A549 (cell line): ENCODE measurements around the gene CENPL. TPM values are rescaled to one million over a fixed set of nuclear protein-coding genes. Genes with fewer than 3 reads are reported as not detected.
"Not testable (repeated sequence)": the region's sequence is repeated elsewhere in the genome, so short reads cannot be mapped to it uniquely, and the experiment has no call there.

ENCODE experiments used
- ATAC-seq, 2 experiments: fragments of 200-7000 bp in 1 of 2; fragments of >200 bp in 1 of 2; cut with Nextera tagmentation in 1 of 2; cut with Tn5 transposase in 1 of 2; 3 replicates each; pipeline versions ENCODE4 v1.8.0 to v1.9.1; 2018 to 2020; ENCODE audit warnings: mild to moderate bottlenecking in 1 of 2, moderate library complexity in 1 of 2
- CTCF ChIA-PET: fragments of 300-600 bp; sonication (Branson Sonifier 250); formaldehyde crosslinking; extraction: SDS; loops from one replicate; lab custom pipeline; 2021; ENCODE audit warnings: antibody characterized with exemption, inconsistent platforms; lab: Yijun Ruan, JAX
- POLR2A ChIA-PET: fragments of 350-600 bp; formaldehyde crosslinking; extraction: SDS; loops from one replicate; lab custom pipeline; 2021; ENCODE audit warnings: antibody characterized with exemption, inconsistent platforms; lab: Yijun Ruan, JAX
- DNase-seq, 2 experiments: peaks; one replicate each; pipeline versions ENCODE4 v3.0.0 to v3.0.0-alpha.2; 2011 to 2016; ENCODE audit warnings: low read depth in 1 of 2, low spot score in 1 of 2
- FAIRE-seq: peaks from 2 replicates; lab custom pipeline; 2011; peaks lifted over from hg19 to GRCh38; lab: Jason Lieb, UNC
- H3K27ac ChIP-seq, 2 experiments: fragments of >200 bp; sonication (Bioruptor Twin); formaldehyde crosslinking; 3 replicates each; pipeline ENCODE4 v1.5.1; 2016 to 2017
- H3K4me1 ChIP-seq: fragments of >200 bp; sonication (Bioruptor Twin); formaldehyde crosslinking; 3 replicates; pipeline ENCODE4 v1.6.1; 2016
- H3K4me2 ChIP-seq: fragments of >200 bp; sonication (Bioruptor Twin); formaldehyde crosslinking; 3 replicates; pipeline ENCODE4 v1.6.1; 2016
- H3K4me3 ChIP-seq: fragments of >200 bp; sonication (Bioruptor Twin); formaldehyde crosslinking; 3 replicates; pipeline ENCODE4 v1.5.1; 2016
- H3K9me3 ChIP-seq: fragments of >200 bp; sonication (Bioruptor Twin); formaldehyde crosslinking; 3 replicates; pipeline ENCODE4 v1.6.1; 2016
- CBX2 ChIP-seq: fragments of 200-600 bp; sonication (generic); IDR thresholded peaks from 2 replicates; pipeline ENCODE4 v1.6.1; 2016; ENCODE audit warnings: low read depth, mild to moderate bottlenecking, borderline replicate concordance
- CHD4 ChIP-seq: fragments of 200-600 bp; sonication (generic); IDR thresholded peaks from 2 replicates; pipeline ENCODE4 v1.6.1; 2016; ENCODE audit warnings: antibody characterized with exemption, mild to moderate bottlenecking, borderline replicate concordance
- E2F6 ChIP-seq: IDR thresholded peaks from 2 replicates; pipeline ENCODE4 v1.6.1; 2012; ENCODE audit warnings: low read depth, borderline replicate concordance
- EHF ChIP-seq: fragments of 250-450 bp; sonication (Bioruptor Pico); IDR thresholded peaks from 2 replicates; pipeline ENCODE4 v1.5.0; 2020; ENCODE audit warnings: mild to moderate bottlenecking
- EHMT2 ChIP-seq: fragments of 200-600 bp; sonication (generic); IDR thresholded peaks from 2 replicates; pipeline ENCODE4 v1.6.1; 2016; ENCODE audit warnings: antibody characterized with exemption, low read depth, mild to moderate bottlenecking, moderate library complexity
- ELK1 ChIP-seq: fragments of 150-350 bp; IDR thresholded peaks from 2 replicates; pipeline ENCODE4 v1.6.1; 2014; ENCODE audit warnings: low read depth, mild to moderate bottlenecking, low read length
- HDAC2 ChIP-seq: fragments of 200-600 bp; sonication (generic); IDR thresholded peaks from 2 replicates; pipeline ENCODE4 v1.6.1; 2016
- HMGXB4 ChIP-seq: fragments of 250-450 bp; sonication (Bioruptor Pico); IDR thresholded peaks from 2 replicates; pipeline ENCODE4 v1.5.0; 2021; ENCODE audit warnings: mild to moderate bottlenecking, moderate library complexity, borderline replicate concordance
- HOXA7 ChIP-seq: fragments of 250-450 bp; sonication (Bioruptor Pico); IDR thresholded peaks from 2 replicates; pipeline ENCODE4 v1.5.0; 2020; ENCODE audit warnings: mild to moderate bottlenecking, moderate library complexity
- HOXB13 ChIP-seq: fragments of 250-450 bp; sonication (Bioruptor Pico); IDR thresholded peaks from 2 replicates; pipeline ENCODE4 v1.5.0; 2020; ENCODE audit warnings: low read depth, mild to moderate bottlenecking, moderate library complexity
- HOXB5 ChIP-seq: fragments of 250-450 bp; sonication (Bioruptor Pico); IDR thresholded peaks from 2 replicates; pipeline ENCODE4 v1.5.0; 2020; ENCODE audit warnings: mild to moderate bottlenecking, moderate library complexity
- KDM5A ChIP-seq: fragments of 200-600 bp; sonication (generic); IDR thresholded peaks from 2 replicates; pipeline ENCODE4 v1.6.1; 2016; ENCODE audit warnings: antibody characterized with exemption, mild to moderate bottlenecking
- MAFK ChIP-seq: fragments of 450-650 bp; IDR thresholded peaks from 2 replicates; pipeline ENCODE4 v1.6.1; 2014; ENCODE audit not compliant: partially characterized antibody
- MYC ChIP-seq: IDR thresholded peaks from 2 replicates; pipeline ENCODE4 v1.6.1; 2012; ENCODE audit warnings: mild to moderate bottlenecking, inconsistent platforms, low read length, improper control_type of control experiment, borderline replicate concordance
- NPAS2 ChIP-seq: fragments of 250-450 bp; sonication (Bioruptor Pico); IDR thresholded peaks from 2 replicates; pipeline ENCODE4 v1.8.0; 2022; ENCODE audit warnings: mild to moderate bottlenecking, moderate library complexity, borderline replicate concordance
- POLR2AphosphoS2 ChIP-seq: conservative IDR thresholded peaks from 2 replicates; pipeline ENCODE4 v1.6.1; 2012; ENCODE audit warnings: low read length, improper control_type of control experiment, inconsistent platforms
- RCOR1 ChIP-seq: fragments of 150-350 bp; IDR thresholded peaks from 2 replicates; pipeline ENCODE4 v1.6.1; 2014; ENCODE audit warnings: antibody characterized with exemption, low read length, low read depth
- RFX5 ChIP-seq: fragments of 450-650 bp; IDR thresholded peaks from 2 replicates; pipeline ENCODE4 v1.7.1; 2014; ENCODE audit warnings: antibody characterized with exemption, mild to moderate bottlenecking, moderate library complexity
- WGBS: methylation state at CpG from one replicate; pipeline ENCODE4 v1.1.6; 2017; ENCODE audit errors: missing lambda C conversion rate; 5-methylcytosine and 5-hydroxymethylcytosine counted together
- polyA plus RNA-seq, 4 experiments: library from polyadenylated mRNA; depleted of rRNA in 3 of 4; stranded (reverse); fragments of >200 nt; fragmentation: RNase III in 1 of 4; extraction: RNeasy Plus Mini Kit Qiagen cat#74134 plus additional on column Dnase treatment in 1 of 4; gene quantifications; 2 replicates in 3 of 4; 3 replicates in 1 of 4; pipeline ENCODE4 v1.2.3, GENCODE V29; 2011 to 2017

CENPL gene
- polyA plus RNA-seq, 2 of the 4 experiments (the other 2 are of a cell fraction) = 10.8 to 20.2 TPM

- Histone ChIP-seq H3K4me1 (no peaks in the 10 kb centered on the region), H3K4me2 (no peak overlapping the region), H3K27ac (no peak overlapping the region), H3K9me3 (no peaks in the 10 kb centered on the region), H3K4me3 (no peak overlapping the region)
- no peak for TF ChIP-seq ELK1
- TF ChIP-seq MAFK = no peak
- no peak for TF ChIP-seq RFX5
- TF ChIP-seq POLR2AphosphoS2 = no peak
- TF ChIP-seq HOXB5 = no peak
- TF ChIP-seq EHMT2 = no peak
- TF ChIP-seq NPAS2 (CRISPR knock-in tag) = no peak
- no peak for TF ChIP-seq RCOR1
- no peak for TF ChIP-seq HMGXB4 (CRISPR knock-in tag)
- no peak for TF ChIP-seq MYC
- no peak for TF ChIP-seq E2F6
- TF ChIP-seq HOXA7 (CRISPR knock-in tag) = no peak
- FAIRE-seq (no peak), ATAC-seq (no peak), DNase-seq (no peak)
- WGBS = 89% methylated on average over 2 of the region's 2 CpGs
- CTCF ChIA-PET = interaction anchor here (0.7 to 1.0 kb wide), 2 partner anchors 21 to 372 kb away, joined by 3 to 4 read pairs; no protein-coding TSS in a partner anchor
- POLR2A ChIA-PET = no interaction called here
These were observed 21.7 kb downstream of the CENPL start for GRCh38 chr1:173802961-173803360.

GRCh38 chr1:173799995-173800394, 24.7 kb downstream of the CENPL start:
- POLR2A ChIA-PET, H3K9me3 ChIP-seq, CTCF ChIA-PET, H3K4me3 ChIP-seq, DNase-seq, H3K4me2 ChIP-seq, ATAC-seq, H3K4me1 ChIP-seq, FAIRE-seq, H3K27ac ChIP-seq: not testable (repeated sequence)
- peak; percentile 21 for TF ChIP-seq MAFK
- 88% methylated on average over 1 of the region's 1 CpG for WGBS

- no peaks in the 10 kb centered on the region for H3K4me1 ChIP-seq
- H3K4me2 ChIP-seq = no peak overlapping the region
- no peak for TF ChIP-seq CBX2
- TF ChIP-seq HMGXB4 (CRISPR knock-in tag) = no peak
- TF ChIP-seq KDM5A = no peak
- TF ChIP-seq CHD4 = no peak
- TF ChIP-seq EHF (CRISPR knock-in tag) = no peak
- TF ChIP-seq HOXA7 (CRISPR knock-in tag) = no peak
- TF ChIP-seq HDAC2 = no peak
- TF ChIP-seq HOXB13 (CRISPR knock-in tag) = no peak
- H3K27ac ChIP-seq = no peak overlapping the region
- CTCF ChIA-PET = interaction anchor here (0.5 to 0.8 kb wide), 2 partner anchors 147 to 366 kb away, joined by 3 read pairs; no protein-coding TSS in a partner anchor
- POLR2A ChIA-PET = interaction anchor here (1.0 kb wide), 1 partner anchor 70 kb away, joined by 3 read pairs; the partner anchor contains the start of gene ZBTB37
- no peak for DNase-seq
- ATAC-seq = no peak
- no peak for FAIRE-seq
- H3K4me3 ChIP-seq = no peak overlapping the region
- no peaks in the 10 kb centered on the region for H3K9me3 ChIP-seq
These were observed 26.6 kb downstream of the CENPL start for GRCh38 chr1:173798078-173798477.
